Measurements from ENCODE around the gene ETV5.

- TF ChIP-seq CTCF (IDR thresholded peaks at IDR 0.05): no peak
- TF ChIP-seq POLR2A (IDR thresholded peaks at IDR 0.05): no peak
These were observed 13.3 kb downstream of the ETV5 start for GRCh38 chr3:186095561-186096081.
